Measurements from ENCODE around the gene HCN2.
"Not testable (repeated sequence)": the region's sequence is repeated elsewhere in the genome, so short reads cannot be mapped to it uniquely, and the experiment has no call there.

Gene HCN2

DNA sequence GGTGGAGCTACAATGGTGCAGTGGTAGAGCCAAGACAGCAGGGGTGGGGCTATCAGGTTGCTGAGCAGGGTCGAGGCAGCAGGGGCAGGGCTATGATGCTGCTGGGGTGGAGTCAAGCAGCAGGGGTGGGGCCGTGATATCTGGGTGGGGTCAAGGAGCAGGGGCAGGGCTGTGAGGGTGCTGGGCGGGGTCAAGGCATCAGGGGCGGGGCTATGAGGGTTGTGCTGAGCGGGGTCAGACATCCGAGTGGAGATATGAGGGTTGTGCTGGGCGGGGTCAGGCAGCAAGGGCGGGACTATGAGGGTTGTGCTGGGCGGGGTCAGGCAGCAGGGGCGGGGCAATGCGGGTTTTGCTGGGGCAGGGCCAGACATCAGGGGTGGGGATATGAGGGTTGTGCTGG lies 14.7 kb downstream of the HCN2 start:
- H3K27me3 ChIP-seq (ENCODE audit: insufficient read depth, low read depth, severe bottlenecking), result no peaks in the 10 kb centered on the region
- H3K27ac ChIP-seq, result no peak overlapping the region
- H3K36me3 ChIP-seq, result no peaks in the 10 kb centered on the region
- TF ChIP-seq, protein P1, sequence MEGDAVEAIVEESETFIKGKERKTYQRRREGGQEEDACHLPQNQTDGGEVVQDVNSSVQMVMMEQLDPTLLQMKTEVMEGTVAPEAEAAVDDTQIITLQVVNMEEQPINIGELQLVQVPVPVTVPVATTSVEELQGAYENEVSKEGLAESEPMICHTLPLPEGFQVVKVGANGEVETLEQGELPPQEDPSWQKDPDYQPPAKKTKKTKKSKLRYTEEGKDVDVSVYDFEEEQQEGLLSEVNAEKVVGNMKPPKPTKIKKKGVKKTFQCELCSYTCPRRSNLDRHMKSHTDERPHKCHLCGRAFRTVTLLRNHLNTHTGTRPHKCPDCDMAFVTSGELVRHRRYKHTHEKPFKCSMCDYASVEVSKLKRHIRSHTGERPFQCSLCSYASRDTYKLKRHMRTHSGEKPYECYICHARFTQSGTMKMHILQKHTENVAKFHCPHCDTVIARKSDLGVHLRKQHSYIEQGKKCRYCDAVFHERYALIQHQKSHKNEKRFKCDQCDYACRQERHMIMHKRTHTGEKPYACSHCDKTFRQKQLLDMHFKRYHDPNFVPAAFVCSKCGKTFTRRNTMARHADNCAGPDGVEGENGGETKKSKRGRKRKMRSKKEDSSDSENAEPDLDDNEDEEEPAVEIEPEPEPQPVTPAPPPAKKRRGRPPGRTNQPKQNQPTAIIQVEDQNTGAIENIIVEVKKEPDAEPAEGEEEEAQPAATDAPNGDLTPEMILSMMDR (IDR thresholded peaks at IDR 0.05; ENCODE audit: low read depth, low read length), result no peak
- DNase-seq, result peak; percentile 52
- H3K9me3 ChIP-seq (ENCODE audit: severe bottlenecking), result peaks cover 4% of the 10 kb centered on the region
- no peak overlapping the region for H3K4me3 ChIP-seq (ENCODE audit: low read depth, low read length)

DNA sequence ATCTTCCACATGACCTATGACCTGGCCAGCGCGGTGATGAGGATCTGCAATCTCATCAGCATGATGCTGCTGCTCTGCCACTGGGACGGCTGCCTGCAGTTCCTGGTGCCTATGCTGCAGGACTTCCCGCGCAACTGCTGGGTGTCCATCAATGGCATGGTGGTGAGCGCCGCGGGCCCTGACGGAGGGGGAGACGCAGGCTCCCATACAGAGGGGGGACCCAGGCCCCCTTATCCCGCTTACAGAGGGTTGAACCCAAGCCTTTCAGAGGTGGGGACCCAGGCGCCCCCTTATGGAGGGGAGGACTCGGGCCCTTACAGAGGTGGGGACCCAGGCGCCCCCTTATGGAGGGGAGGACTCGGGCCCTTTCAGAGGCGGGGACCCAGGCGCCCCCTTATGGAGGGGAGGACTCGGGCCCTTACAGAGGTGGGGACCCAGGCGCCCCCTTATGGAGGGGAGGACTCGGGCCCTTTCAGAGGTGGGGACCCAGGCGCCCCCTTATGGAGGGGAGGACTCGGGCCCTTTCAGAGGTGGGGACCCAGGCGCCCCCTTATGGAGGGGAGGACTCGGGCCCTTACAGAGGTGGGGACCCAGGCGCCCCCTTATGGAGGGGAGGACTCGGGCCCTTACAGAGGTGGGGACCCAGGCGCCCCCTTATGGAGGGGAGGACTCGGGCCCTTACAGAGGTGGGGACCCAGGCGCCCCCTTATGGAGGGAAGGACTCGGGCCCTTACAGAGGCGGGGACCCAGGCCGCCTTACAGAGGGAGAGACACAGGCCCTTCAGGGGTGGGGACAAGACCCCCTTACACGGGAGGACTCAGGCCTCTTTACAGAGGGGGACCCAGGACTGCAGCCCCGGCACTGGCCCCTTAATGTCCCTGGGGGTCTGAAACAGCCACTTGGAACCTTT lies 15.6 kb downstream of the HCN2 start:
- not testable (repeated sequence) for DNase-seq; H3K9me3 ChIP-seq (ENCODE audit: severe bottlenecking); H3K36me3 ChIP-seq; H3K4me3 ChIP-seq (ENCODE audit: low read depth, low read length); H3K27me3 ChIP-seq (ENCODE audit: insufficient read depth, low read depth, severe bottlenecking); H3K27ac ChIP-seq

DNA sequence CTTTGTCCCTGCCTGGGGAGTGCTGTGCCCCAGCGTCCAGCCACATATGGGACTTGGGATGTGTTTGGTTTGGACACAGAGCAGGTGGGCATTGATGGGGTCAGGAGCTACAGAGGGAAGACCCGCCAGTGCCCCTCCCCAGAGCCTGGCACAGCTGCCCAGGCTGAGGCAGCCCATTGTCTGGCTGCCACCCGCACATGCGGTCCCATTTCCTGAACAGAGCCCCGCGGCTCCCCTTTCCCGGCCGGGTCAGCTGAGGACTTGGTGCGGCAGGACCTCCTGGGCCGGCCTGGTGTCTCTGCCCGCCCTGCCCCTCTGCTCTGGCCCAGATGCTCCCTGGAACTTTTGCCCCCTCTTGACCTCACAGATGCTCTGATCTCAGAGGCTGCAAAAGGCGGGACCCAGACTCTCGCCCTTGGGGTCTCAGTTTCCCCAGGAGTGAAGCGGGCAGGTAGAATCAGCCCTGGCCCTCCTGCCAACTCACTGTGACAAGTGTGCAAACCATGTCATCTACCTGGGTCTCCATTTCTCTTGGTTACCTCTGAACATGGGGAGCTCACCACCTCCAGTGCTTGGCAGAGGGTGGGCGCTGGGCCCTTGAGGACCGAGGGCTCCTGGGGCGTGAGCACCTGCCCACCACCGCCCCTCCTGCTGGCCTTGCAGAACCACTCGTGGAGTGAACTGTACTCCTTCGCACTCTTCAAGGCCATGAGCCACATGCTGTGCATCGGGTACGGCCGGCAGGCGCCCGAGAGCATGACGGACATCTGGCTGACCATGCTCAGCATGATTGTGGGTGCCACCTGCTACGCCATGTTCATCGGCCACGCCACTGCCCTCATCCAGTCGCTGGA lies 17.8 kb downstream of the HCN2 start:
- Histone ChIP-seq H3K36me3 (0 out of 2 replicates have a peak, but pooled peaks cover 3% of the 10 kb centered on the region), H3K9me3 (ENCODE audit: severe bottlenecking) (no peaks in the 10 kb centered on the region), H3K27me3 (ENCODE audit: insufficient read depth, low read depth, severe bottlenecking) (no peaks in the 10 kb centered on the region), H3K27ac (no peak overlapping the region), H3K4me3 (ENCODE audit: low read depth, low read length) (no peak overlapping the region)
- TF ChIP-seq, protein P1 (IDR thresholded peaks at IDR 0.05; ENCODE audit: low read depth, low read length), result no peak
- no peak for DNase-seq

DNA sequence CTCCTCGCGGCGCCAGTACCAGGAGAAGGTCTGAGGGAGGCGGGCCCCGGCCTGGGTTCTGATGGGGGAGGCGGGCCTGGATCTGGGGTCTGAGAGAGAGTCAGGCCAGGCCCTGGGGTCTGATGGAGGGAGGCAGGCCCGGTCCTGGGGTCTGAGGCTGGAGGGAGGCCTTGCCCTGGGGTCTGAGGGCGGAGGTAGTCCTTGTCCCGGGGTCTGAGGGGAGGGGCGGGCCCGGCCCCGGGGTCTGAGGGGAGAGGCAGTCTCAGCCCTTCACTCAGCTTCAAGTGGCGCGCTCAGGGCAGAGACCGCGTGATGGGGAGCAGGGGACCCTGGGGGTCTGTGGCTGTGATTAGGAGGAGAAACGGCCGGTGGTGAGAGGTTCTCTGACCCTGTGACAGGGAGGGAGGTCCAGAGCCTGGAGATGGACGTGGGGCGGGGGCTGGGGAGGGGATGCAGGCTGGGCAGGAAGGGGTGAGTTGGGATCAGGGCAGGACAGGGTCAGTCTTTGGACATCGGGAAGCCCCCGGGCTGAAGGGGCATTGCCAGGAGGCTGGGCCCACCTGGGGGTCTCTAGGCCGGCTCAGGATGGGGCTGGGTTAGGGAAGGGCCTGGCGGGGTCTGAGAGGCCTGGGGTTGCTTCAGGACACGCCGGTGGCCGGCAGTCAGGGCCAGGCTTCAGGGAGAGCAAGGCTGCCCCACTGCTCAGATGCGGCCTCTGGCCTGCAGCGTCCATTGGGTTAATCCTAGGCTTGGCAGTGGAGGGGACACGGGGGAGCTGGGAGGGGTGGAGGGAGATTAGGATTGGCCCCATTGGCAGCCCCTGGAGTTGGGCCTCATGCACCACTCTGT lies 18.7 kb downstream of the HCN2 start:
- TF ChIP-seq, protein P1 (IDR thresholded peaks at IDR 0.05; ENCODE audit: low read depth, low read length), result no peak
- DNase-seq, result peak; percentile 44
- Histone ChIP-seq H3K27me3 (ENCODE audit: insufficient read depth, low read depth, severe bottlenecking) (no peaks in the 10 kb centered on the region), H3K4me3 (ENCODE audit: low read depth, low read length) (no peak overlapping the region), H3K9me3 (ENCODE audit: severe bottlenecking) (no peaks in the 10 kb centered on the region), H3K27ac (no peak overlapping the region), H3K36me3 (peaks cover 7% of the 10 kb centered on the region)

DNA sequence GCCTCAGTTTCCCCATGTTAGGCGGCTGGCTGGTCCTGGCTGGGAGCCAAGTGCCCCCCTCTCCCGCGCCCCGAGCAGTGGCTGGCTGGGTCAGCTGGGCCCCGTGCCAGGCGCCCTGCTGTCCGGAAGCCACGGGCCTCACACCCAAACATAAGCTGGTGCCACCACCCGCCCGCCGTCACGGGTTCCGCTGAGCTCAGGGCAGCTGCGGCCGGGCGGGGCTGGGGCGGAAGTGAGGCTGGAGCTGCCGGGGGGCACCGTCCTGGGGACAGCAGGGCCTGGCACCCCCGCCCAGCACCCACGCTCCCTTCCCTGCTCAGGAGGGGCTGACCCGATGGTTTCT lies 19.3 kb downstream of the HCN2 start:
- Histone ChIP-seq H3K9me3 (ENCODE audit: severe bottlenecking) (no peaks in the 10 kb centered on the region), H3K4me3 (ENCODE audit: low read depth, low read length) (no peak overlapping the region), H3K27me3 (ENCODE audit: insufficient read depth, low read depth, severe bottlenecking) (no peaks in the 10 kb centered on the region), H3K27ac (no peak overlapping the region), H3K36me3 (peaks cover 7% of the 10 kb centered on the region)
- no peak for DNase-seq
- TF ChIP-seq, protein P1 (IDR thresholded peaks at IDR 0.05; ENCODE audit: low read depth, low read length), result no peak
